HL-60 (cell line): Measurements from ENCODE around the gene TMEM39B.
"Not testable (repeated sequence)": the region's sequence is repeated elsewhere in the genome, so short reads cannot be mapped to it uniquely, and the experiment has no call there.

Source experiments
- DNase-seq, 2 experiments: peaks; one replicate each; pipeline ENCODE4 v3.0.0-alpha.2; 2010 to 2020; ENCODE audit warnings: low read depth in 1 of 2, low spot score in 1 of 2
- H3K27ac ChIP-seq: fragments of 250-450 bp; sonication (Bioruptor Pico); replicated peaks from 2 replicates; pipeline ENCODE4 v1.5.1; 2020; ENCODE audit warnings: mild to moderate bottlenecking, moderate library complexity
- H3K27me3 ChIP-seq: fragments of 250-450 bp; sonication (Bioruptor Pico); 2 replicates; pipeline ENCODE4 v1.5.1; 2021; ENCODE audit warnings: mild to moderate bottlenecking, moderate library complexity; ENCODE audit not compliant: insufficient read depth, poor library complexity, severe bottlenecking
- H3K4me3 ChIP-seq: replicated peaks from 2 replicates; pipeline ENCODE4 v1.5.1; 2011; ENCODE audit warnings: mild to moderate bottlenecking, control low read depth, low read length; ENCODE audit not compliant: insufficient read depth
- GABPA ChIP-seq: IDR thresholded peaks from 2 replicates; pipeline ENCODE4 v1.6.1; 2012; ENCODE audit warnings: low read depth
- POLR2AphosphoS5 ChIP-seq: IDR thresholded peaks from 2 replicates; pipeline ENCODE4 v1.6.1; 2012; ENCODE audit warnings: low read depth
- SPI1 ChIP-seq: IDR thresholded peaks from 2 replicates; pipeline ENCODE4 v1.6.1; 2012; ENCODE audit warnings: low read depth, mild to moderate bottlenecking, borderline replicate concordance
- TF ChIP-seq, protein P1 (sequence below): IDR thresholded peaks from 2 replicates; pipeline ENCODE4 v1.6.1; 2012; ENCODE audit warnings: low read depth; ENCODE audit not compliant: insufficient replicate concordance
- TF ChIP-seq, protein P2 (sequence below): IDR thresholded peaks from one replicate; pipeline ENCODE4 v1.5.1; 2011; ENCODE audit warnings: low read length, control low read depth, inconsistent platforms; ENCODE audit not compliant: insufficient read depth

TMEM39B gene

GRCh38 chr1:32107742-32108661 lies 35.3 kb downstream of the TMEM39B start, which contains the start of gene KPNA6:
TSS of gene KPNA6 (plus strand) at chr1:32108056. CDS start at chr1:32108131, 75 bp downstream.
- Histone ChIP-seq H3K27ac (peak within 1 kb of the TSS; percentile 88), H3K27me3 (no peaks in the 10 kb centered on the region), H3K4me3 (peak within 1 kb of the TSS; percentile 85)
- DNase-seq = peak; percentile 92
- TF ChIP-seq POLR2AphosphoS5 = peak; percentile 61
- TF ChIP-seq, protein P1, sequence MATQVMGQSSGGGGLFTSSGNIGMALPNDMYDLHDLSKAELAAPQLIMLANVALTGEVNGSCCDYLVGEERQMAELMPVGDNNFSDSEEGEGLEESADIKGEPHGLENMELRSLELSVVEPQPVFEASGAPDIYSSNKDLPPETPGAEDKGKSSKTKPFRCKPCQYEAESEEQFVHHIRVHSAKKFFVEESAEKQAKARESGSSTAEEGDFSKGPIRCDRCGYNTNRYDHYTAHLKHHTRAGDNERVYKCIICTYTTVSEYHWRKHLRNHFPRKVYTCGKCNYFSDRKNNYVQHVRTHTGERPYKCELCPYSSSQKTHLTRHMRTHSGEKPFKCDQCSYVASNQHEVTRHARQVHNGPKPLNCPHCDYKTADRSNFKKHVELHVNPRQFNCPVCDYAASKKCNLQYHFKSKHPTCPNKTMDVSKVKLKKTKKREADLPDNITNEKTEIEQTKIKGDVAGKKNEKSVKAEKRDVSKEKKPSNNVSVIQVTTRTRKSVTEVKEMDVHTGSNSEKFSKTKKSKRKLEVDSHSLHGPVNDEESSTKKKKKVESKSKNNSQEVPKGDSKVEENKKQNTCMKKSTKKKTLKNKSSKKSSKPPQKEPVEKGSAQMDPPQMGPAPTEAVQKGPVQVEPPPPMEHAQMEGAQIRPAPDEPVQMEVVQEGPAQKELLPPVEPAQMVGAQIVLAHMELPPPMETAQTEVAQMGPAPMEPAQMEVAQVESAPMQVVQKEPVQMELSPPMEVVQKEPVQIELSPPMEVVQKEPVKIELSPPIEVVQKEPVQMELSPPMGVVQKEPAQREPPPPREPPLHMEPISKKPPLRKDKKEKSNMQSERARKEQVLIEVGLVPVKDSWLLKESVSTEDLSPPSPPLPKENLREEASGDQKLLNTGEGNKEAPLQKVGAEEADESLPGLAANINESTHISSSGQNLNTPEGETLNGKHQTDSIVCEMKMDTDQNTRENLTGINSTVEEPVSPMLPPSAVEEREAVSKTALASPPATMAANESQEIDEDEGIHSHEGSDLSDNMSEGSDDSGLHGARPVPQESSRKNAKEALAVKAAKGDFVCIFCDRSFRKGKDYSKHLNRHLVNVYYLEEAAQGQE = no peak

- no peaks in the 10 kb centered on the region for H3K27me3 ChIP-seq
- no peak for DNase-seq
- H3K4me3 ChIP-seq = no peak overlapping the region
- no peak overlapping the region for H3K27ac ChIP-seq
- TF ChIP-seq, protein P2, sequence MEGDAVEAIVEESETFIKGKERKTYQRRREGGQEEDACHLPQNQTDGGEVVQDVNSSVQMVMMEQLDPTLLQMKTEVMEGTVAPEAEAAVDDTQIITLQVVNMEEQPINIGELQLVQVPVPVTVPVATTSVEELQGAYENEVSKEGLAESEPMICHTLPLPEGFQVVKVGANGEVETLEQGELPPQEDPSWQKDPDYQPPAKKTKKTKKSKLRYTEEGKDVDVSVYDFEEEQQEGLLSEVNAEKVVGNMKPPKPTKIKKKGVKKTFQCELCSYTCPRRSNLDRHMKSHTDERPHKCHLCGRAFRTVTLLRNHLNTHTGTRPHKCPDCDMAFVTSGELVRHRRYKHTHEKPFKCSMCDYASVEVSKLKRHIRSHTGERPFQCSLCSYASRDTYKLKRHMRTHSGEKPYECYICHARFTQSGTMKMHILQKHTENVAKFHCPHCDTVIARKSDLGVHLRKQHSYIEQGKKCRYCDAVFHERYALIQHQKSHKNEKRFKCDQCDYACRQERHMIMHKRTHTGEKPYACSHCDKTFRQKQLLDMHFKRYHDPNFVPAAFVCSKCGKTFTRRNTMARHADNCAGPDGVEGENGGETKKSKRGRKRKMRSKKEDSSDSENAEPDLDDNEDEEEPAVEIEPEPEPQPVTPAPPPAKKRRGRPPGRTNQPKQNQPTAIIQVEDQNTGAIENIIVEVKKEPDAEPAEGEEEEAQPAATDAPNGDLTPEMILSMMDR = no peak
- TF ChIP-seq POLR2AphosphoS5 = no peak
- no peak for TF ChIP-seq GABPA
- TF ChIP-seq, protein P1 = no peak
- no peak for TF ChIP-seq SPI1
Measured at GRCh38 chr1:32111040-32111623, 38.4 kb downstream of the TMEM39B start.

- no peak for TF ChIP-seq POLR2AphosphoS5
- TF ChIP-seq GABPA = no peak
- DNase-seq = no peak
- H3K4me3 ChIP-seq = no peak overlapping the region
- no peak overlapping the region for H3K27ac ChIP-seq
- H3K27me3 ChIP-seq = no peaks in the 10 kb centered on the region
Measured at GRCh38 chr1:32111789-32112188, 39.0 kb downstream of the TMEM39B start.

DNA sequence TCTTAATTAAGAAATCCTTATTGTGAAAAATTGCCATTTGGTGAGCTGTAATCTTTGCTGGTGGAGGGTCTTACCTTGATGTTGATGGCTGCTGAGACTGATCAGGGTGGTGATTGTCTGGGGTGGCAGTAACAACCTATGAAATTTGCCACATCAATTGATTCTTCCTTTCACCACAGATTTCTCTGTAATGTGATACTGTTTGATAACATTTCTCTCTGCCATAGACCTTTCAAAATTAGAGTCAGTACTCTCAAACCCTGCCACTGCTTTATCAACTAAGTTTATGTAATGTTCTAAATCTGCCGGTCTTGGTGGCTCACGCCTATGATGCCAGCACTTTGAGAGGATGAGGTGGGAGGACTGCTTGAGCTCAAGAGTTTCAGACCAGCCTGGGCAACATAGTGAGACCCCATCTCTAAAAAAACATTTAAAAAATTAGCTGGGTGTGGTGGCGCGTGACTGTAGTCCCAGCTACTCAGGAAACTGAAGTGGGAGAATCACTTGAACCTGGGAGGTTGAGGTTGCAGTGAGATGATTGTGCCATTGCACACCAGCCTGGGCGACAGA lies 40.2 kb downstream of the TMEM39B start:
- TF ChIP-seq, protein P1 = no peak
- TF ChIP-seq SPI1 (no peak), POLR2AphosphoS5 (no peak), GABPA (no peak)
- TF ChIP-seq, protein P2 = no peak
- DNase-seq = no peak
- H3K27ac ChIP-seq = no peak overlapping the region
- no peaks in the 10 kb centered on the region for H3K27me3 ChIP-seq
- H3K4me3 ChIP-seq = no peak overlapping the region

DNA sequence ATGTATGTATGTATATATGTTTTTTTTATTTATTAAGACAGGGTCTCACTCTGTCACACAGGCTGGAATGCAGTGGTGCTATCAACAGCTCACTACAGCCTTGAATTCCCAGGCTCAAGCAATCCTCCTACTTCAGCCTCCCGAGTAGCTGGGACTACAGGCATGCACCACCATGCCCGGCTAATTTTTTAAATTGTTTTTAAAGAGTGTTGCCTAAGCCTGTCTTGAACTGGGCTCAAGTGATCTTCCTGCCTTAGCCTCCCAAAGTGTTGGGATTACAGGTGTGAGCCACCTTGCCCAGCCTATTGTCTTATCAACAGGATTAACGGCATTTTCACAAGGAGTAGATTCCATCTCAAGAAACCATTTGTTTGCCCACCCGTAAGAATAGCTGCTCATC lies 40.7 kb downstream of the TMEM39B start:
- H3K27ac ChIP-seq, H3K4me3 ChIP-seq, H3K27me3 ChIP-seq, DNase-seq: not testable (repeated sequence)
